HG02943 (cell line): ENCODE results near the gene GRAP2.
"Not testable (repeated sequence)": the region's sequence is repeated elsewhere in the genome, so short reads cannot be mapped to it uniquely, and the experiment has no call there.

Experiments
- ATAC-seq: cut with Tn5 transposase; IDR thresholded peaks from one replicate; pipeline ENCODE4 v1.9.1; 2021; ENCODE audit warnings: mild to moderate bottlenecking, low read depth, moderate library complexity; ENCODE audit not compliant: unreplicated experiment

Gene GRAP2

DNA sequence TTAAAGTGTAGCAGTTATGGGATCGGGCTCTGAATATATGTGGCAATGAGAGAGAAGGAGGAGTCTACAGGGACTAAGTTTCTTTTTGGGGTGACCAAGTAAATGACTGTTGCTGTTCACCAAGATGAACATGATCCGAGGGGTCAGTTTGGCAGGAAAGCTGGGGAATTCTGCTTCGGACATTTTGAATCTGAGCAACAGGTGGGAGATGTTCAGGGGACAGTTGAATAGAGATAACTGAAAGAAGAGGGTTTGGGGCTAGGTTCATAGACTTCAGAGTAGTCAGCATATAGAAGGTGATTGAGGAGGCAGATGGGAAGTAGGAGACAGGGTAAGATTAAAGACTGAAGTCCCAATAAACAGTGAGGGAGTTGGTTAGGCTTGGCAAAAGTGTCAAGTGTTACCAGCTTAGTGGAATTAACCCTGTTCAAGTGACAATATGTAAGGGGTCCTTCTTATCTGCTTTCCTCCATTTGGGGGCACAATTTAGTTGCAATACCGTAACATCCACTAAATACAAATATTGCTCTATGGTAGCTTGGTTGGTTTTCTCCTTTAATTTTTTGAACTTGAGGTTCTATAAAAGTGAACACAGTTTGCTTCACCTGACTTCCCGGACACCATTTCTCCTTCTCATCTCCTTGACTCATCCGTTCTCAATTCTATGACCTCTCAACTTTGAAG lies 4.4 kb upstream of the GRAP2 start:
- ATAC-seq: no peak

- ATAC-seq: no peak
Measured at GRCh38 chr22:39897841-39898240, 3.0 kb upstream of the GRAP2 start.

DNA sequence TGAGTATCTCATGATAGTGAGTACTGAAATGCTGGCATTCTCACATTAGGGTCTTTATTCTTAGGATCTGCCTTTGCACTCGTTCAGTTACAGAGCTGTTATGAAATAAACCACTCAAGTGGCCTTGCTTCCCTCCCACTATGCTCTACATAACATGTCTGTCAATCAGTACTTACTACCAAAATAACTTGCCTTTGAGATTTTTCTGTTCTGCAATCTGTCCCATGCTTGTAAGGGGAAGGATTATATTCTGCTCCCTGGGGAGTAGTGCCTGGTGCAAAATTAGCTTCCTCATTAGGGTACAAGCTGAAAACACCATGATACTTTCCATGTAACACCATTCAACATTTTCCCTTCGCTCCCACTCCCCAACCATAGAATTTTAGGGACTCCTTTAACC lies 1.9 kb upstream of the GRAP2 start:
- ATAC-seq: no peak

- ATAC-seq: no peak
Measured at GRCh38 chr22:39901565-39902146, 772 bp downstream of the GRAP2 start.

DNA sequence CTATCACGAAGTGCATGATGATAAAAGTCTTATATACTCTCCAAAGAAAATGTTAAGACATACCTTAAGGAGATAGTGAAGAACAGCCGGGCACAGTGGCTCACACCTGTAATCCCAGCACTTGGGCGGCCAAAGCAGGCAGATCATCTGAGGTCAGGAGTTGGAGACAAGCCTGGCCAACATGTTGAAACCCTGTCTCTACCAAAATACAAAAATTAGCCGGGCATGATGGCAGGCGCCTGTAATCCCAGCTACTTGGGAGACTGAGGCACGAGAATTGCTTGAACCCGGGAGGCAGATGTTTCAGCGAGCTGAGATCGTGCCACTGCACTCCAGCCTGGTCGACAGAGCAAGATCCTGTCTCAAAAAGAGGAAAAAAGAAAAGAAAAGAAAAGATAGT lies 3.1 kb downstream of the GRAP2 start:
- ATAC-seq: not testable (repeated sequence)

GRCh38 chr22:39904862-39905261 lies 4.0 kb downstream of the GRAP2 start:
- no peak for ATAC-seq

DNA sequence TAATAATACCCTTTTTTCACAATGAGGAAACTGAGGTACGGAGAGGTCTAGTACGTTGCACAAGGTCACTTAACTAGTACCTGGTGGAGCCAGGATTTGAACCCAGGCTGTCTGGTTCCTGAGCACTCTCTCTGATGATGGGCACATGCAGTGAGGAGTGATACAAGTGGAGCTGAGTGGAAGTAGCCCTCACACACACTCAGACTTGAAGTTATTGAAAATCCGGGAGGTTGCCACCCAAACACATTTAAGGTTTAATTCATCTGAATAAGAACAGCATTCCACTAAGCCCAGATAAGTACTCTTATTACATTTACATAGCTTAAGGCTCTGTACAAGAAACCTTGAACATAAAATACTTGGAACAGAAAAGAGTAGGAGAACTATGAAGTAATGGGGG lies 4.8 kb downstream of the GRAP2 start:
- ATAC-seq: no peak

GRCh38 chr22:39906207-39906606 lies 5.3 kb downstream of the GRAP2 start:
- no peak for ATAC-seq

- no peak for ATAC-seq
Measured at GRCh38 chr22:39907047-39907446, 6.2 kb downstream of the GRAP2 start.

DNA sequence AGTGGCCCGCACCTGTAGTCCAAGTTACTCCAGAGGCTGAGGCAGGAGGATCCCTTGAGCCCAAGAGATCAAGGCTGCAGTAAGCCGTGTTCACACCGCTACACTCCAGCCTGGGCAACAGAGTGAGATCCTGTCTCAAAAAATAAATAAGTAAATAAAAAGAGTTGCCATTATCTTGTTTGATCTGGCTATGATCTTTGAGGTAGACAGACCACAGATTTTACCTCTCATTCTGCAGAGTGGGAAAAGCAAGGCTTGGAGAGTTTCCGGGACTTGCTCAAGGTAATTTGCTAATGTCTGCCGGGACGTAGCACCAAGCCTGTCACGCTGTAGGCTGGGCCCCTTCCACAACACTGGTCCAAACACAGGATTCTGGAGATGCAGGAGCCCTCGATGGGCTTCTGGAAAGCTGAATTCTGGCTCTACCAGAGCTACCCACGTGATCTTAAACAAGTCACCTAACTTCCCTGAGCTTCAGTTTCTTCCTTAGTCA lies 6.8 kb downstream of the GRAP2 start:
- no peak for ATAC-seq

- no peak for ATAC-seq
Measured at GRCh38 chr22:39908136-39908535, 7.3 kb downstream of the GRAP2 start.

DNA sequence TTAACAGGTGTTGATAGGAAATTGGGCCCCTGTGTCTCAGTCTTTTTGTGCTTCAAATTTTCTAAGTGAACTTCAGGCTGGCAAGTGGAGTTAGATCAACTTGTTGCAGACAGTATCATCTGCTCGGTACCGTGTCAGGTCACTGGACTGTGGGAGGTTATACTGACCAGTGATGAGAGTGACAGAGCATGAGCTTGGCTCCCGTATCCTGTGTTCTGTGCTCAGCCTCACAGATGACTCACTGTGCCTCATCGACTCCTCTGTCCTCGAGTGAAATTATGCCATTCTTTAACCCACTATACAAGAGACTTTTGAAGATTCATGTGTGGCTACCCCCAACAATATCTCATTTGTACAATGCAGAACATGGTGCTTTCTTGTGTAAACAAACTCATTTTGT lies 7.9 kb downstream of the GRAP2 start:
- ATAC-seq: no peak

DNA sequence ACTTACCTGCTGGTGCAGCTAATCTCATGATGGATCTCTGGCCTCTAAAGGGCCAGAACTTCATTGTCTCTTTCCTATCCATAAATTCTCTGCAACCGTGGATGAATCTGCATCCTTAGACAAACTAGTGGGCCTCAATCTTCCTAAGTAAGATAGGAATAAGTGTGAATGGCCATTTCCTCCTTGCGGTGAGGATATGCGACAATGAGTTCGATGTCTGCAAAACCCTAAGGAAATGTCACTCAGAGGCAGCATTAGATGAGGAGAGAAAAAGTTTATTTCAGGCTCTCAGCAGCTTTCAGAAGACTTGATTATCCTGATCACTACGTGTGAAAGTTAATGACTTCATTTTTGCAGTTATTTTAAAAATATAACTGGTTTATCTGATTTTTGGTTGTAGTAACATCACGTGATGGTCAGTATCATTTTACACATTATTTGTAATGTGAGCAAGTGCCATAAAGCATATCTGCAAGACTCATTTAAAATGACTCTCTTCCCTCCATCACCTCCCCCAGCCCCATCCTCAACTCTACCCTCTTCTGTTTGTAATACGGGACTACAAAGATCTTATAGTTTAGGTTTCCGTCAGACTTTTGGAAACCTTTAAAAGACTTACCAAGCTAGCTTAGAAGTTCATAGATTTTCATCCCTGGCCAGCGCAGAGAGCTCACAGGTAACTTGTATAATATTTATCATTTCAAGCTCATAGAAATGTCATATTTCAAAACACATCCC lies 10.2 kb downstream of the GRAP2 start:
- no peak for ATAC-seq

- no peak for ATAC-seq
Measured at GRCh38 chr22:39913321-39913720, 12.4 kb downstream of the GRAP2 start.

GRCh38 chr22:39913886-39914285 lies 13.0 kb downstream of the GRAP2 start:
- no peak for ATAC-seq

DNA sequence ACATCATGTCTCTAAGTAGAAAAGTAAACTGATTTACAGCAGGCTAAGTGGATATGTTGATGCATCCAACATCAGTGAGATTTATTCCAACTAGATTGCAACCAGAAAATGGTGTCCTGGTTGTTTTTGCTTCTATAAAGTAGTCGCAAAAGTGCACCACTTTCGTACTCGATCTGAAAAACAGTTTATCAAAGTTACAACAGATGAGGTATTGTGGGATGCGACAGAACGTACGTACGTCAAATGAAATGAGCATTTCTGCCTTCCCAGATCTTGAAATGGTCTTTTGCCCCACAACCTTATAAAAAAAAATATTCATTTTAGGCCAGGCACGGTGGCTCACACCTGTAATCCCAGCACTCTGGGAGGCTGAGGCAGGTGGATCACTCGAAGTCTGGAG lies 13.7 kb downstream of the GRAP2 start:
- ATAC-seq: no peak

DNA sequence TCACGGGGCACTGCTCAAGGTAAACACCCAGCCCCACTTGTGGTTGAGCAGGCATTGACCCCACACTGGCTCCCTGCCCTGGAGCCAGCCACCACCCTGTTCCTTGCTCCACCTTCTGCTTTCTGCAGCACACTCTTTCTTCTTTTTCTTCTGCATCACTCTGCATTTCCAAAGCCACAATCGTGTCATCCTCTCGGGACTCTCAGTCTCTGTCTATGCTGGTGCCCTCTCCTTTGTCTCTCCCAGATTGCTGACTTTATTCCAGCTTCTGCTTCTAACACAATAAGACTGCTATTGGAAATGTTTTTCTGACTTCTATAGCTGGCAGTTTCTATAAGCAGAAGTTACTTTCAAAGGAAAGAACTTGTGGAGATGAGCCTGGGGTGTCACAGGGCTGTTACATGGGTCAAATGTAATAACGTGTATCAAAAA lies 14.4 kb downstream of the GRAP2 start:
- no peak for ATAC-seq

- ATAC-seq: no peak
Measured at GRCh38 chr22:39916496-39916895, 15.6 kb downstream of the GRAP2 start.

DNA sequence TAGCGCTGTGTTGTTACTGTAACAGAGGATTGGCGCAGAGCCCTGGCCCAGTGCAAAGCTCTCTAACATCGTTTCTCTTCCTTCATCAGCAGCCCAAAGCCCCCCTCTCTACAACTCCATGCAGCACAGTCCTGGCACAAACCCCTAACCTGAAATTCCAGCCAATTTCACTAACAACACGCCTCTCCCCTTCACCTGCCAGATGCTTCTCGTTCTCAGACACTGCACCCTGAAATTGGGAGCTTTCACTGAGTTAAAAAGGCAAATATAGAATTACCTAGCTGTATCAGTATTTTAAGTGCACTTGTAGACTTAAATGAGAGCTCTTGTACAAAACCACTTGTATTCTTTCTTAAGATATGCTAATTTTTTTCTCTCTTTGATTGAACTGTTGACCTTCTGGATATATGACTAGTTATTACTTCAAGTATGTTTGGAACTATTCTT lies 16.3 kb downstream of the GRAP2 start:
- no peak for ATAC-seq

GRCh38 chr22:39917776-39918495 lies 17.1 kb downstream of the GRAP2 start:
- ATAC-seq: no peak
